GM18951 (cell line): ENCODE results near the gene GMPPB.
"Not testable (repeated sequence)": the region's sequence is repeated elsewhere in the genome, so short reads cannot be mapped to it uniquely, and the experiment has no call there.

Experiments used
- POLR2A ChIP-seq: IDR thresholded peaks from 4 replicates; pipeline ENCODE4 v1.6.1; 2011; ENCODE audit warnings: mild to moderate bottlenecking; ENCODE audit not compliant: insufficient read length, insufficient read depth; ENCODE audit errors: extremely low read depth
- in situ Hi-C: fragments of 300-500 bp; cut with MboI; formaldehyde crosslinking; loops from one replicate; pipeline ENCODE4 v1.12.0; 2022; ENCODE audit warnings: low sequenced_read_pairs, mixed read lengths, inconsistent platforms; ENCODE audit not compliant: unreplicated experiment

Gene GMPPB

GRCh38 chr3:49685103-49685502, 38.6 kb downstream of the GMPPB start:
- in situ Hi-C loops = not testable (repeated sequence)

- in situ Hi-C loops = not testable (repeated sequence)
Measured at GRCh38 chr3:49684453-49684852, 39.3 kb downstream of the GMPPB start.

- in situ Hi-C loops = no loop called here
- TF ChIP-seq POLR2A = no peak
Measured at GRCh38 chr3:49683162-49683561, 40.6 kb downstream of the GMPPB start.

GRCh38 chr3:49681543-49681942, 42.2 kb downstream of the GMPPB start:
- in situ Hi-C loops = no loop called here
- TF ChIP-seq POLR2A = no peak

GRCh38 chr3:49681232-49681522, 42.6 kb downstream of the GMPPB start:
- in situ Hi-C loops = no loop called here
- no peak for TF ChIP-seq POLR2A

GRCh38 chr3:49680493-49681231, 43.1 kb downstream of the GMPPB start:
- TF ChIP-seq POLR2A = no peak
- in situ Hi-C loops = no loop called here

GRCh38 chr3:49675912-49676311, 47.8 kb downstream of the GMPPB start:
- no peak for TF ChIP-seq POLR2A
- in situ Hi-C loops = no loop called here

- TF ChIP-seq POLR2A = no peak
- in situ Hi-C loops = no loop called here
Measured at GRCh38 chr3:49674497-49674983, 49.2 kb downstream of the GMPPB start.

GRCh38 chr3:49673715-49674496, 49.8 kb downstream of the GMPPB start, which contains the start of gene APEH:
TSS of gene APEH (plus strand) at chr3:49674351. CDS start at chr3:49674402, 51 bp downstream.
- in situ Hi-C loops = no loop called here
- peak; percentile 93 for TF ChIP-seq POLR2A

- in situ Hi-C loops = no loop called here
- no peak for TF ChIP-seq POLR2A
Measured at GRCh38 chr3:49673121-49673714, 50.5 kb downstream of the GMPPB start.

- no peak for TF ChIP-seq POLR2A
- in situ Hi-C loops = no loop called here
Measured at GRCh38 chr3:49671291-49672288, 52.2 kb downstream of the GMPPB start.

- in situ Hi-C loops = no loop called here
- TF ChIP-seq POLR2A = no peak
Measured at GRCh38 chr3:49670940-49671290, 52.8 kb downstream of the GMPPB start.
